Hepatocyte (in vitro differentiated cells): ENCODE results near the gene SPATA32.

Source experiments
- CTCF ChIP-seq: fragments of 200-600 bp; sonication (generic); IDR thresholded peaks from 2 replicates; pipeline ENCODE4 v1.5.1; 2016; ENCODE audit warnings: antibody characterized with exemption, mild to moderate bottlenecking; ENCODE audit not compliant: poor library complexity
- EZH2 ChIP-seq: fragments of 200-600 bp; sonication (generic); IDR thresholded peaks from 2 replicates; pipeline ENCODE4 v1.6.1; 2016; ENCODE audit warnings: antibody characterized with exemption, mild to moderate bottlenecking, borderline replicate concordance
- EZH2phosphoT487 ChIP-seq: fragments of 200-600 bp; sonication (generic); IDR thresholded peaks from one replicate; pipeline ENCODE4 v1.6.1; 2018; ENCODE audit warnings: antibody characterized with exemption, mild to moderate bottlenecking, low read depth, moderate library complexity; ENCODE audit not compliant: unreplicated experiment, severe bottlenecking

GRCh38 chr17:45222289-45222995 is 39.5 kb downstream of the SPATA32 start:
- TF ChIP-seq CTCF: no peak
- peak; percentile 84 for TF ChIP-seq EZH2
- no peak for TF ChIP-seq EZH2phosphoT487
